ENCODE data around the gene PPFIBP2.

The PPFIBP2 gene

DNA sequence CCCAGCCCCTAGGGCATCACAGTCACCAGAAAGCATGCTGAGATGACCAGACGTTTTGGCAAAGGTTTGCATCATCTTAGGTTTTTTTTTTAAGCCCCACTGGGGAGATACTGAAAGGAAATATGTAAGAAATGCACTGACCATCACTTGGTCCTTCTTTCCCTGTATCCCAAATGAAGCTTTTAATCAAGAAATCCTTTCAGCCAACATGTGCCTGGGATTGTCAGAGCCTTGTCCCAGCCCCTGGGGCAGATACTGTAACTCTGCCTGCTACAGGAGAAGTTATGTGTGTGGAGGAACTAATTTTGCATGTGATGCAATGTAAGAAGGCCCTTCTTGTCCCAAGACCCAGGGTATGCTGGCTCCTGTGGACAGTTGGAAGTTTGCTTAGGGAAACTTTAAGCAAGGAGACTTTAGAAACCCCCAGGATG, 65.6 kb downstream of the PPFIBP2 start:
- H3K27ac ChIP-seq: no peak overlapping the region
- TF ChIP-seq, protein P1, sequence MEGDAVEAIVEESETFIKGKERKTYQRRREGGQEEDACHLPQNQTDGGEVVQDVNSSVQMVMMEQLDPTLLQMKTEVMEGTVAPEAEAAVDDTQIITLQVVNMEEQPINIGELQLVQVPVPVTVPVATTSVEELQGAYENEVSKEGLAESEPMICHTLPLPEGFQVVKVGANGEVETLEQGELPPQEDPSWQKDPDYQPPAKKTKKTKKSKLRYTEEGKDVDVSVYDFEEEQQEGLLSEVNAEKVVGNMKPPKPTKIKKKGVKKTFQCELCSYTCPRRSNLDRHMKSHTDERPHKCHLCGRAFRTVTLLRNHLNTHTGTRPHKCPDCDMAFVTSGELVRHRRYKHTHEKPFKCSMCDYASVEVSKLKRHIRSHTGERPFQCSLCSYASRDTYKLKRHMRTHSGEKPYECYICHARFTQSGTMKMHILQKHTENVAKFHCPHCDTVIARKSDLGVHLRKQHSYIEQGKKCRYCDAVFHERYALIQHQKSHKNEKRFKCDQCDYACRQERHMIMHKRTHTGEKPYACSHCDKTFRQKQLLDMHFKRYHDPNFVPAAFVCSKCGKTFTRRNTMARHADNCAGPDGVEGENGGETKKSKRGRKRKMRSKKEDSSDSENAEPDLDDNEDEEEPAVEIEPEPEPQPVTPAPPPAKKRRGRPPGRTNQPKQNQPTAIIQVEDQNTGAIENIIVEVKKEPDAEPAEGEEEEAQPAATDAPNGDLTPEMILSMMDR (conservative IDR thresholded peaks at IDR 0.05): no peak
- no peak for TF ChIP-seq ZFX (IDR thresholded peaks at IDR 0.05)

DNA sequence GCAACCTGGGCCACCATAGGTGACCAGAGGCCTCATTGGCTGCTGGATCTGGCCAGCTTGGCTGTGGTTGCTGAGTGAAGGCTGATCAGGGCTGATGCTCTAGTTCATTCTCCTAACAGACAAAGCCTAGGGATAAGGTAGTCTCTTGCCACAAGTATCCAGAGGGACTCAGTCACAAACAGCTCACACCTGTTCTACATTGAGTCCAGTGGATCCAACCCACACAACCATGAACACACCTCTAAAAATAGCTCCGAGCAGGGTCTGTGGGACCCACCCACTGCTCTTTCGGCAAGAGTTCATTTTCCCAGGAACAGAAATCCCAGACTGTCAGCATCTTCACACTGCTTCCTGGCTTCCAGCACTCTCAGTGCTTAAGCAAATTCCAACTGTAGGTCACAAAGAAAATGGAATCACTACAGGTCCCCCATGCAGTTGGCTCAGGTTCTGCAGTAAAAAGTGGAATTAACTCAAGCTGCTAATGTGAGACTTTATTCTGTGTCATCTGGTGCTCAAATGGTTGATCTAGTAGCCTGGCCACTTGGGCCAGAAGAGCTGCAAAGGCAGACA, 67.3 kb downstream of the PPFIBP2 start:
- H3K27ac ChIP-seq: no peak overlapping the region
- TF ChIP-seq ZFX (IDR thresholded peaks at IDR 0.05): no peak
- TF ChIP-seq, protein P1 (conservative IDR thresholded peaks at IDR 0.05): no peak

DNA sequence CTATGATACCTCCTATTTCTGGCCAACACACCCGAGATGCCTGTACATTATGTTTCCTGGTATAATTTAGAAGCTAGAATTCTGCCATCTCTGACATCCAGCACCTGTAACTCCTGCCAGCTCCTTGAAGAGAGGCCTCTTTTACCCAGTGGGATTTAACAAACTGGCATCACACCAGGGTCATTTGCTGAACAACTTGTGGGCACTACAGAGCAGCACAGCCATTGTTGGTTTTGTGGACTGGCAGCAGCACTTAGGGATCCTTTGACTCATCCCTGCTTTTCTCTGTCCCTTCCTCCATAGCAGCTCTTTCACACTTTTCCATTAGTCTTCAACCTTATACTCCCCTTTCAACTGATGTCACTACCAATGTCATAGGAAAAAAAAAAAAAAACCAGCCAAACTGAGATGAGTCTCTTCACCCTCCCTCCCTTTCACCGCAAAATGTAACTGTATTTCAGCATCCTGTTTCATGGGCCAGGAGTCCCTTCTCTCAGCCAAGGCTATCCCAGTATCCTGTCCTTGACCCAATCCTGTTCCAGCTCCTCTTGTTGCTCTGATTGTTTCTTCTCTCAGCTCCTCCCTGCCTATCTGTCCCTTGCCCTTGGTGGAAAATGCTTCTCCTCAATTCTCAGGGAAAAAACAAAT, 68.7 kb downstream of the PPFIBP2 start:
- TF ChIP-seq, protein P1 (conservative IDR thresholded peaks at IDR 0.05): no peak
- TF ChIP-seq ZFX (IDR thresholded peaks at IDR 0.05): no peak
- H3K27ac ChIP-seq: no peak overlapping the region

DNA sequence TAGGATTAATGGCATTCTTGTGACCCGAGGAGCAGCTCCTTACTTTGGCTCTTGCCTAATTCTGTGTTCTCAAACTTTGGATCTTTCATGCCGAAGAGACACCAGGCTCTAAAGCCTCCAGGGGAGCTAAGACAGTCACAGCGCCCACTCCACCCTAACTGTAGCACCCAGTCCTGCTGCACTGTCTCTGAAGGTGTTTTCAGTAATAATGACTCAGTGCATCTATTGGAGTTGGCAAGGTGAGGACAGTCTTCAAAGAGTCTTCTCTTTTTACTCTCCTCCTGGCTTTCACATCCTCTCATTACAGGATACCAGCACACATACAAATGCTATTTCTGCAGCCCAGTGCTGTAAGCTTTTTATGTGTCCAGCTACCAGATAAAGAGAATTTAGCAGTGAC, 69.4 kb downstream of the PPFIBP2 start:
- no peak overlapping the region for H3K27ac ChIP-seq
- no peak for TF ChIP-seq ZFX (IDR thresholded peaks at IDR 0.05)
- TF ChIP-seq, protein P1 (conservative IDR thresholded peaks at IDR 0.05): no peak

DNA sequence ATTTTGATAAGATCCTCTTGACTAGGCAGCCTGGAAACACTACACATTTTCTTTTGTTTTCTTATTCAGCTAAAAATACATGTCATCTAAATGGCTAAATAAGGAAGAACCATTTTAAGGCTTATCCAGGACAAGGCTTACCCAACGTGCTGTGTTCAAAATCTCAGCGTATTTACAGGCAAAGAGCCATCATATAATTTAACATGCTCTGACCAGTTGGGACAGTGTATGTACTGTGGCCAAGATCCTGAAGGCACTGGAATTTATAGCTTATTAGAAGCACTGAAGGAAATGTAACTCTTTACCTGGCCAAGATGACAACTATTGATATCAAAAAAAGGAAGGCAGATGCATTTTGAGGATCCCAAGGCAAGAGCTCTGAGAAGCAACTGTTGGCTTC, 71.1 kb downstream of the PPFIBP2 start:
- no peak for TF ChIP-seq ZFX (IDR thresholded peaks at IDR 0.05)
- TF ChIP-seq, protein P1 (conservative IDR thresholded peaks at IDR 0.05): no peak

DNA sequence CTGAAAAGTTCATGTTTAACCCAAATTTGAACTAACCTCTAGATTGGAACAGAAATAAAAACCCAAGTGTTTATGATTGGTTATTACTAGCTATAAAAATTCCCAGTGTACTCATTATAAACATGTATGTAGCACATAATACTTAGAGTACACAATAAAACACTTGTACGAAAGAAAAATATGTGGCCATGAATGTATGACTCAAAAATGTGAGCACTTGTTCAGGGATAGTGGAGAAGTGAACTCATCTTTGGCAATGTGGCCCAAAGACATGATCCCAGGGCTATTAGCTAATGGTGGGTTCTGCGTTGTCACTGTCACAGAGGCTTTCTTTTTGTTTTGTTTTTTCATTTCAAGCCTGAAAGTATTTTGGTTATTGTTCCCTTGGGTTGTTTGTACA, 72.0 kb downstream of the PPFIBP2 start:
- no peak for TF ChIP-seq ZFX (IDR thresholded peaks at IDR 0.05)
- TF ChIP-seq, protein P1 (conservative IDR thresholded peaks at IDR 0.05): no peak
- peak overlapping the region; percentile 52 for H3K27ac ChIP-seq

More for the DNA sequence above, 71.1 kb downstream of the PPFIBP2 start:
- H3K27ac ChIP-seq: peak overlapping the region; percentile 52

DNA sequence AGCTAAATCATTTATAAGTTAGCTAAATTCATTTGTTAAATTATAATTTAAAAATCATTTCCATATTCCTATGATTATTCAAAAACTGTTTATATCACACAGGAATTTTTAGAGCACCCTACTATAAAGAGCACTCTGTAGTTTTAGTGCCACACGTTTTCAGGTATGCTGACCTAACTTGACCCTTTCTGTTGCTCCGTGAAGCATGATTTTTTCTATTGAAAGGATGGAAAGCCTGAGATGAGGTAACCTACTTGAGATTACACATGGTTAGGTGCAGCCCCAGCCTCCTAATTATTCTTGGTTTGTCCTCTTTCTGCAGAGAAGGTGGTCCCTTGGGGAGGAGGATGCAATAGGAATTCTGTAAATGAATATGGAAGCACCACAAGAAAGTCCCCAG, 72.6 kb downstream of the PPFIBP2 start:
- H3K27ac ChIP-seq: no peak overlapping the region
- TF ChIP-seq ZFX (IDR thresholded peaks at IDR 0.05): no peak
- TF ChIP-seq, protein P1 (conservative IDR thresholded peaks at IDR 0.05): no peak
